ENCODE measurements around the gene SNX1.

DNA sequence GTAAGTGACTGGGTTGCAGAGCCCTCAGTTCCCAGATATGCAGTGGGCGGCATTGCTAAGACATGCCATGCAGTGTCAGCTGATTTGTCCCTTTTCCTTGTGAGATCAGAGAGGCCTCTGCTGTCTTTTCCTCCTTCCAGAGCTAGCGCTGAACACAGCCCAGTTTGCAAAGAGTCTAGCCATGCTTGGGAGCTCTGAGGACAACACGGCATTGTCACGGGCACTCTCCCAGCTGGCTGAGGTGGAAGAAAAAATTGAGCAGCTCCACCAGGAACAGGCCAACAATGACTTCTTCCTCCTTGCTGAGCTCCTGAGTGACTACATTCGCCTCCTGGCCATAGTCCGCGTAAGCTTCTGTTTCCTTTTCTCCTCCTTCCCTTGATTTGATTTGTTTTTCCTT is 35.8 kb downstream of the SNX1 start:
- TF ChIP-seq, protein P1, sequence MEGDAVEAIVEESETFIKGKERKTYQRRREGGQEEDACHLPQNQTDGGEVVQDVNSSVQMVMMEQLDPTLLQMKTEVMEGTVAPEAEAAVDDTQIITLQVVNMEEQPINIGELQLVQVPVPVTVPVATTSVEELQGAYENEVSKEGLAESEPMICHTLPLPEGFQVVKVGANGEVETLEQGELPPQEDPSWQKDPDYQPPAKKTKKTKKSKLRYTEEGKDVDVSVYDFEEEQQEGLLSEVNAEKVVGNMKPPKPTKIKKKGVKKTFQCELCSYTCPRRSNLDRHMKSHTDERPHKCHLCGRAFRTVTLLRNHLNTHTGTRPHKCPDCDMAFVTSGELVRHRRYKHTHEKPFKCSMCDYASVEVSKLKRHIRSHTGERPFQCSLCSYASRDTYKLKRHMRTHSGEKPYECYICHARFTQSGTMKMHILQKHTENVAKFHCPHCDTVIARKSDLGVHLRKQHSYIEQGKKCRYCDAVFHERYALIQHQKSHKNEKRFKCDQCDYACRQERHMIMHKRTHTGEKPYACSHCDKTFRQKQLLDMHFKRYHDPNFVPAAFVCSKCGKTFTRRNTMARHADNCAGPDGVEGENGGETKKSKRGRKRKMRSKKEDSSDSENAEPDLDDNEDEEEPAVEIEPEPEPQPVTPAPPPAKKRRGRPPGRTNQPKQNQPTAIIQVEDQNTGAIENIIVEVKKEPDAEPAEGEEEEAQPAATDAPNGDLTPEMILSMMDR (IDR thresholded peaks at IDR 0.05): no peak
- TF ChIP-seq ZFX (IDR thresholded peaks at IDR 0.05; ENCODE audit: borderline replicate concordance): no peak

Measured in 22Rv1 (cell line).